Loucy (cell line): ENCODE measurements around the gene PLAAT3.
A peak's percentile ranks its signal among the peaks of the same experiment; 100 is the strongest.

Experiments used
- H2AFZ ChIP-seq: fragments of 200-600 bp; sonication (generic); 2 replicates; pipeline ENCODE4 v1.6.0; 2016; ENCODE audit warnings: antibody characterized with exemption, mild to moderate bottlenecking, low read length, moderate library complexity
- H3F3A ChIP-seq: fragments of 200-600 bp; 2 replicates; pipeline ENCODE4 v1.6.0; 2016; ENCODE audit warnings: antibody characterized with exemption, low read depth, mild to moderate bottlenecking
- H3K27me3 ChIP-seq: fragments of 200-600 bp; sonication (generic); 2 replicates; pipeline ENCODE4 v1.6.1; 2014; ENCODE audit warnings: low read length, mild to moderate bottlenecking; ENCODE audit not compliant: insufficient read depth, poor library complexity, severe bottlenecking
- H3K36me3 ChIP-seq: fragments of 200-600 bp; sonication (generic); 2 replicates; pipeline ENCODE4 v1.6.1; 2016; ENCODE audit warnings: low read length; ENCODE audit not compliant: insufficient read depth
- H3K4me1 ChIP-seq: fragments of 200-600 bp; sonication (generic); 2 replicates; pipeline ENCODE4 v1.5.1; 2014; ENCODE audit warnings: low read length, mild to moderate bottlenecking; ENCODE audit not compliant: insufficient read depth, poor library complexity, severe bottlenecking
- H3K4me2 ChIP-seq: fragments of 200-600 bp; sonication (generic); 2 replicates; pipeline ENCODE4 v1.6.0; 2014; ENCODE audit warnings: antibody characterized with exemption, low read length, low read depth, mild to moderate bottlenecking; ENCODE audit not compliant: poor library complexity, severe bottlenecking
- H3K4me3 ChIP-seq: fragments of 200-600 bp; sonication (generic); 2 replicates; pipeline ENCODE4 v1.5.1; 2014; ENCODE audit warnings: low read length, mild to moderate bottlenecking, mixed read lengths; ENCODE audit not compliant: poor library complexity, severe bottlenecking
- H3K79me2 ChIP-seq: fragments of 200-600 bp; sonication (generic); 2 replicates; pipeline ENCODE4 v1.6.1; 2014; ENCODE audit warnings: low read length; ENCODE audit not compliant: insufficient read depth
- H3K9ac ChIP-seq: fragments of 200-600 bp; sonication (generic); 2 replicates; pipeline ENCODE4 v1.6.0; 2014; ENCODE audit warnings: mild to moderate bottlenecking, low read depth, low read length, moderate library complexity; ENCODE audit not compliant: poor library complexity, severe bottlenecking
- H3K9me2 ChIP-seq: fragments of 200-600 bp; sonication (generic); replicated peaks from 2 replicates; pipeline ENCODE4 v1.6.1; 2016; ENCODE audit warnings: low read depth, low read length, mixed read lengths
- H3K9me3 ChIP-seq: fragments of 200-600 bp; sonication (generic); 2 replicates; pipeline ENCODE4 v1.6.1; 2014; ENCODE audit warnings: mild to moderate bottlenecking, antibody characterized with exemption, low read length, low read depth; ENCODE audit not compliant: insufficient read depth
- H4K20me1 ChIP-seq: fragments of 200-600 bp; sonication (generic); 2 replicates; pipeline ENCODE4 v1.6.0; 2014; ENCODE audit warnings: antibody characterized with exemption, low read length, mild to moderate bottlenecking; ENCODE audit not compliant: insufficient read depth, poor library complexity, severe bottlenecking
- EZH2phosphoT487 ChIP-seq: fragments of 200-600 bp; IDR thresholded peaks from 2 replicates; pipeline ENCODE4 v1.6.1; 2018; ENCODE audit warnings: antibody characterized with exemption, mild to moderate bottlenecking, moderate library complexity, borderline replicate concordance
- TF ChIP-seq, protein P1 (sequence below): fragments of 200-600 bp; sonication (generic); conservative IDR thresholded peaks from 2 replicates; pipeline ENCODE4 v1.5.1; 2014; ENCODE audit warnings: mild to moderate bottlenecking, antibody characterized with exemption, low read length

The PLAAT3 gene

GRCh38 chr11:63614136-63614671, at the start of gene PLAAT3:
Gene PLAAT3 (minus strand): TSS chr11:63614433. CDS start chr11:63614014, 419 bp downstream.
- TF ChIP-seq, protein P1, sequence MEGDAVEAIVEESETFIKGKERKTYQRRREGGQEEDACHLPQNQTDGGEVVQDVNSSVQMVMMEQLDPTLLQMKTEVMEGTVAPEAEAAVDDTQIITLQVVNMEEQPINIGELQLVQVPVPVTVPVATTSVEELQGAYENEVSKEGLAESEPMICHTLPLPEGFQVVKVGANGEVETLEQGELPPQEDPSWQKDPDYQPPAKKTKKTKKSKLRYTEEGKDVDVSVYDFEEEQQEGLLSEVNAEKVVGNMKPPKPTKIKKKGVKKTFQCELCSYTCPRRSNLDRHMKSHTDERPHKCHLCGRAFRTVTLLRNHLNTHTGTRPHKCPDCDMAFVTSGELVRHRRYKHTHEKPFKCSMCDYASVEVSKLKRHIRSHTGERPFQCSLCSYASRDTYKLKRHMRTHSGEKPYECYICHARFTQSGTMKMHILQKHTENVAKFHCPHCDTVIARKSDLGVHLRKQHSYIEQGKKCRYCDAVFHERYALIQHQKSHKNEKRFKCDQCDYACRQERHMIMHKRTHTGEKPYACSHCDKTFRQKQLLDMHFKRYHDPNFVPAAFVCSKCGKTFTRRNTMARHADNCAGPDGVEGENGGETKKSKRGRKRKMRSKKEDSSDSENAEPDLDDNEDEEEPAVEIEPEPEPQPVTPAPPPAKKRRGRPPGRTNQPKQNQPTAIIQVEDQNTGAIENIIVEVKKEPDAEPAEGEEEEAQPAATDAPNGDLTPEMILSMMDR: no peak
- TF ChIP-seq EZH2phosphoT487: no peak
- Histone ChIP-seq H4K20me1 (no peaks in the 10 kb centered on the region), H3K4me2 (no peak within 1 kb of the TSS), H3K9ac (no peak within 1 kb of the TSS), H2AFZ (no peak within 1 kb of the TSS), H3K4me3 (no peak within 1 kb of the TSS), H3K9me3 (no peaks in the 10 kb centered on the region), H3K27me3 (no peaks in the 10 kb centered on the region), H3K36me3 (no peaks in the 10 kb centered on the region), H3F3A (no peaks in the 10 kb centered on the region), H3K9me2 (no peaks in the 10 kb centered on the region), H3K79me2 (no peaks in the 10 kb centered on the region), H3K4me1 (no peaks in the 10 kb centered on the region)

- Histone ChIP-seq H3K4me3 (no peak overlapping the region), H3K9ac (peak overlapping the region; percentile 2), H3K36me3 (no peaks in the 10 kb centered on the region), H3K27me3 (no peaks in the 10 kb centered on the region), H3K9me3 (no peaks in the 10 kb centered on the region), H4K20me1 (peaks cover 90% of the 10 kb centered on the region), H3F3A (no peaks in the 10 kb centered on the region), H3K4me2 (peak overlapping the region; percentile 6), H3K79me2 (peaks cover 98% of the 10 kb centered on the region), H3K9me2 (no peaks in the 10 kb centered on the region), H3K4me1 (peaks cover 40% of the 10 kb centered on the region), H2AFZ (no peak overlapping the region)
- no peak for TF ChIP-seq EZH2phosphoT487
Measured at GRCh38 chr11:63663809-63664208, 49.6 kb upstream of the PLAAT3 start.

DNA sequence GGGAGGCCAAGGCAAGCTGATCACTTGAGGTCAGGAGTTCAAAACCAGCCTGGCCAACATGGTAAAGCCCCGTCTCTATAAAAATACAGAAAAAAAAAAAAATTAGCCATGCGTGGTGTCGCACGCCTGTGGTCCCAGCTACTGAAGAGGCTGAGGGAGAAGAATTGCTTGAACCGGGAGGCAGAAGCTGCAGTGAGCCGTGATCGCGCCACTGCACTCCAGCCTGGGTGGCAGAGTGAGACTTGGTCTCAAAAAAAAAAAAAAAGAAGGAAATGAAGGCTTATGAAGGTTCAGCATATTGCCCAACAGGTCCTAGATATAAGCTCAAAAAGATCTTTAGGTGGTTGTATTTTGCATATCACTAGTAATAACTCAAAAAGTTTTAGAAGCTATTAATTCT, 46.7 kb upstream of the PLAAT3 start:
- H3K4me2 ChIP-seq: no peak overlapping the region
- H3K79me2 ChIP-seq: peaks cover 83% of the 10 kb centered on the region
- H3K36me3 ChIP-seq: peaks cover 23% of the 10 kb centered on the region; the same call in 1 of the 2 replicates
- H3K4me1 ChIP-seq: peaks cover 13% of the 10 kb centered on the region
- no peaks in the 10 kb centered on the region for H3K9me3 ChIP-seq
- no peak overlapping the region for H3K9ac ChIP-seq
- TF ChIP-seq EZH2phosphoT487: no peak
- TF ChIP-seq, protein P1: no peak
- H3K9me2 ChIP-seq: no peaks in the 10 kb centered on the region
- H4K20me1 ChIP-seq: peaks cover 62% of the 10 kb centered on the region
- no peaks in the 10 kb centered on the region for H3K27me3 ChIP-seq
- no peak overlapping the region for H2AFZ ChIP-seq
- no peaks in the 10 kb centered on the region for H3F3A ChIP-seq
- no peak overlapping the region for H3K4me3 ChIP-seq

DNA sequence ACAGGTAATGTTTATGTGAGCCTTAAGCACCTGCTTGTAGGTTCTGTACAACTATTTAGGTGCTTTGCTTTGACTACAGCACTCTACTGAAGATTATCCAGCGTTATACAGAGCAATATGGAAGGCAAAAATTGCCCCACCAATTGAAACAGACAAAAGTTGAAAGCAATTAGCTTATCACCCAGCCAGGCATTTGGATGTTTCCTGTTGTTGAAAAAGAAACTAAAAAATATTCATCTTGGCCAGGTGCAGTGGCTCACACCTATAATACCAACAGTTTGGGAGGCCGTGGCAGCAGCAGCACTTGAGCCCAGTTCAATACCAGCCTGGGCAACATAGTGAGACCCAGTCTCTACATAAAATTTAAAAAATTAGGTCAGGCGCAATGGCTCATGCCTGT, 38.4 kb upstream of the PLAAT3 start:
- no peaks in the 10 kb centered on the region for H3K9me3 ChIP-seq
- H3K4me1 ChIP-seq: peaks cover 14% of the 10 kb centered on the region
- H4K20me1 ChIP-seq: no peaks in the 10 kb centered on the region
- peaks cover 81% of the 10 kb centered on the region for H3K36me3 ChIP-seq
- no peak overlapping the region for H2AFZ ChIP-seq
- H3K79me2 ChIP-seq: peaks cover 18% of the 10 kb centered on the region; the same call in 1 of the 2 replicates
- H3K9ac ChIP-seq: no peak overlapping the region
- no peaks in the 10 kb centered on the region for H3K27me3 ChIP-seq
- no peaks in the 10 kb centered on the region for H3K9me2 ChIP-seq
- TF ChIP-seq, protein P1: no peak
- no peak for TF ChIP-seq EZH2phosphoT487
- H3F3A ChIP-seq: no peaks in the 10 kb centered on the region
- H3K4me2 ChIP-seq: peak overlapping the region; percentile 36
- no peak overlapping the region for H3K4me3 ChIP-seq
